ENCODE results near the gene NAGK. TPM values are rescaled to one million over a fixed set of nuclear protein-coding genes. Genes with fewer than 3 reads are reported as not detected.

Gene NAGK
- total RNA-seq, 1 experiment from 2014 or later = 58.9 TPM

- H3K27me3 Mint-ChIP-seq (ENCODE audit: low read depth) = no peaks in the 10 kb centered on the region
Measured at GRCh38 chr2:71113843-71114242, 45.4 kb downstream of the NAGK start.

More at GRCh38 chr2:71113843-71114242, 45.4 kb downstream of the NAGK start:
- Mint-ChIP-seq H3K36me3 (peaks cover 27% of the 10 kb centered on the region), H3K27ac (peak overlapping the region; percentile 2; the same call in 1 of the 2 replicates), H3K4me3 (no peak overlapping the region), H3K4me1 (no peaks in the 10 kb centered on the region), H3K9me3 (no peaks in the 10 kb centered on the region)
- no peak for DNase-seq (ENCODE audit: low spot score)
- TF ChIP-seq AFF4 (CRISPR knock-in tag; IDR thresholded peaks at IDR 0.05; ENCODE audit: borderline replicate concordance) (no peak), ZBTB43 (CRISPR knock-in tag; IDR thresholded peaks at IDR 0.05) (no peak), SMAD3 (CRISPR knock-in tag; IDR thresholded peaks at IDR 0.05; ENCODE audit: borderline replicate concordance) (no peak), ZNF532 (CRISPR knock-in tag; IDR thresholded peaks at IDR 0.05; ENCODE audit: borderline replicate concordance) (no peak), IRF1 (CRISPR knock-in tag; IDR thresholded peaks at IDR 0.05) (no peak), ELF4 (CRISPR knock-in tag; IDR thresholded peaks at IDR 0.05; ENCODE audit: low read depth) (no peak), ZNF138 (CRISPR knock-in tag; conservative IDR thresholded peaks at IDR 0.05) (no peak), FOXK1 (CRISPR knock-in tag; IDR thresholded peaks at IDR 0.05) (no peak), ZNF671 (CRISPR knock-in tag; IDR thresholded peaks at IDR 0.05) (no peak), RORB (CRISPR knock-in tag; IDR thresholded peaks at IDR 0.05) (no peak), GTF2I (CRISPR knock-in tag; conservative IDR thresholded peaks at IDR 0.05) (no peak), MYBL2 (CRISPR knock-in tag; IDR thresholded peaks at IDR 0.05) (no peak), NR1H2 (CRISPR knock-in tag; IDR thresholded peaks at IDR 0.05) (no peak)
- ChIA-PET POLR2A (no interaction called here), CTCF (interaction anchor here (1.7 kb wide), 1 partner anchor 13 kb away, joined by 4 read pairs; no protein-coding TSS in a partner anchor)
- no peak for ATAC-seq
